Measurements from ENCODE around the gene SERINC4. TPM values are rescaled to one million over a fixed set of nuclear protein-coding genes. Genes with fewer than 3 reads are reported as not detected.
A peak's percentile ranks its signal among the peaks of the same experiment; 100 is the strongest.
"Not testable (repeated sequence)": the region's sequence is repeated elsewhere in the genome, so short reads cannot be mapped to it uniquely, and the experiment has no call there.

Gene SERINC4
- total and polyA plus RNA-seq, 10 of the 15 experiments (the other 5 are each of a cell fraction or from before 2014, with no cell fraction given) = 0.06 to 0.96 (median 0.26) TPM; not detected in 1

DNA sequence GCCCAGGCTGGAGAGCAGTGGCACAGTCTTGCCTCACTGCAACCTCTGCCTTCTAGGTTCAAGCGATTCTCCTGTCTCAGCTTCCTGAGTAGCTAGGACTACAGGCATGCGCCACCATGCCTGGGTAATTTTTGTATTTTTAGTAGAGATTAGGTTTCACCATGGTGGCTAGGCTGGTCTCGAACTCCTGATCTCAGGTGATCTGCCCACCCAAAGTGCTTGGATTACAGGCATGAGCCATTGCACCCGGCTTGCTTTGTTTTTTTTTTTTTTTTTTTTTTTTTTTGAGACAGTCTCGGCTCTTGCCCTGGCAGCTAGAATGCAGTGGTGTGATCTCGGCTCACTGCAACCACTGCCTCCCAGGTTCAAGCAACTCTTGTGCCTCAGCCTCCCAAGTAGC is 32.5 kb upstream of the SERINC4 start:
- not testable (repeated sequence) for FAIRE-seq
- peaks cover 50% of the 10 kb centered on the region for H3K79me2 ChIP-seq (ENCODE audit: control insufficient read depth, insufficient read depth, low read length)
- POLR2A ChIA-PET = interaction anchor here (0.5 to 2.4 kb wide), 7 partner anchors 11 to 816 kb away, joined by 3 to 10 read pairs (median 6); partner anchors contain the start of genes HYPK and SERINC4

DNA sequence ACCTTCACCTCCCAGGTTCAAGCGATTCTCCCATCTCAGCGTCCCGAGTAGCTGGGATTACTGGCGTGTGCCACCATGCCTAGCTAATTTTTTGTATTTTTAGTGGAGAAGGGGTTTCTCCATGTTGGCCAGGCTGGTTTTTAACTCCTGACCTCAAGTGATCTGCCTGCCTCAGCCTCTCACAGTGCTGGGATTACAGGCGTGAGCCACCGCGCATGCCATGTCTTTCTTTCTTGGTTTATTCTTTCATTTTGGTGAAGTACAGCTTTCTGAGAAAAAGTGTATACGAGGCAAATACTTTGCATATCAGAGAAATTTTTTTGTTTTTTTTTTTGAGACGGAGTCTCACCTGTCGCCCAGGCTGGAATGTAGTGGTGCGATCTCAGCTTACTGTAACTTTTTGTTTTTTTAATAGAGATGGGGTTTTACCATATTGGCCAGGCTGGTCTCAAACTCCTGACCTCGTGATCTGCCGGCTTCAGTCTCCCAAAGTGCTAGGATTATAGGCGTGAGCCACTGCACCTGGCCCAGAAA is 31.6 kb upstream of the SERINC4 start:
- ChIA-PET POLR2A (interaction anchor here (0.7 to 2.4 kb wide), 10 partner anchors 9 to 465 kb away, joined by 3 to 10 read pairs (median 4); partner anchors contain the start of genes HYPK and SERINC4), RAD21 (ENCODE audit: unreplicated experiment) (interaction anchor here (0.8 to 3.2 kb wide), 6 partner anchors 16 to 55 kb away, joined by 4 to 17 read pairs (median 6); partner anchors contain the start of gene ELL3), CTCF (interaction anchor here (0.7 to 1.4 kb wide), 6 partner anchors 31 to 838 kb away, joined by 3 to 6 read pairs (median 3); partner anchors contain the start of genes ELL3, HYPK and SERINC4), SMC1A (ENCODE audit: uncharacterized antibody, unreplicated experiment) (interaction anchor here (0.7 to 2.8 kb wide), 10 partner anchors 22 to 116 kb away, joined by 3 to 13 read pairs (median 4); partner anchors contain the start of genes ELL3, HYPK and SERINC4)
- H3K27ac ChIP-seq (ENCODE audit: control insufficient read depth, insufficient read depth); intact Hi-C loops (cut with micrococcal nuclease; ENCODE audit: unreplicated experiment); H4K20me1 ChIP-seq (ENCODE audit: control insufficient read depth, insufficient read depth); in situ Hi-C loops (cut with MboI); H3K4me1 ChIP-seq (ENCODE audit: control insufficient read depth, insufficient read depth, low read length); ATAC-seq; H3K36me3 ChIP-seq (ENCODE audit: control insufficient read depth in 2 of 2, insufficient read depth in 2 of 2, low read length in 1 of 2); DNase-seq (ENCODE audit: low read depth, low spot score); FAIRE-seq; BruUV-seq (replicated peaks); H3K9me3 ChIP-seq (replicated peaks; ENCODE audit: control insufficient read depth, insufficient read depth, low read length); H3K27me3 ChIP-seq (replicated peaks in 1 of 2; ENCODE audit: control insufficient read depth in 2 of 2, insufficient read depth in 2 of 2, low read length in 1 of 2); H3K9ac ChIP-seq (ENCODE audit: control insufficient read depth, insufficient read depth, low read length); H2AFZ ChIP-seq (ENCODE audit: control insufficient read depth, low read depth, low read length): not testable (repeated sequence)
- Histone ChIP-seq H3K4me2 (ENCODE audit: control insufficient read depth, insufficient read depth) (peak overlapping the region; percentile 69), H3K79me2 (ENCODE audit: control insufficient read depth, insufficient read depth, low read length) (peaks cover 59% of the 10 kb centered on the region), H3K4me3 (peak overlapping the region; percentile 13; the same call in 1 of the 2 replicates)
- TF ChIP-seq MLLT1 (IDR thresholded peaks at IDR 0.05) = peak; percentile 97
- 92% methylated on average over 14 of the region's 14 CpGs for WGBS (ENCODE audit: insufficient coverage, insufficient replicate concordance, low lambda C conversion rate, missing lambda C conversion rate)

More for the DNA sequence above, 32.5 kb upstream of the SERINC4 start:
- CTCF ChIA-PET = interaction anchor here (1.0 to 1.5 kb wide), 5 partner anchors 8 to 40 kb away, joined by 3 to 6 read pairs (median 3); partner anchors contain the start of genes HYPK, MFAP1 and SERINC4
- RAD21 ChIA-PET (ENCODE audit: unreplicated experiment) = interaction anchor here (0.5 to 3.2 kb wide), 7 partner anchors 8 to 73 kb away, joined by 3 to 17 read pairs (median 6); partner anchors contain the start of gene ELL3
- in situ Hi-C loops (cut with MboI); H3K27me3 ChIP-seq (replicated peaks in 1 of 2; ENCODE audit: control insufficient read depth in 2 of 2, insufficient read depth in 2 of 2, low read length in 1 of 2); H3K36me3 ChIP-seq (ENCODE audit: control insufficient read depth in 2 of 2, insufficient read depth in 2 of 2, low read length in 1 of 2); ATAC-seq; H3K4me2 ChIP-seq (ENCODE audit: control insufficient read depth, insufficient read depth); H4K20me1 ChIP-seq (ENCODE audit: control insufficient read depth, insufficient read depth); DNase-seq (ENCODE audit: low read depth, low spot score); H3K9ac ChIP-seq (ENCODE audit: control insufficient read depth, insufficient read depth, low read length); H2AFZ ChIP-seq (ENCODE audit: control insufficient read depth, low read depth, low read length); H3K27ac ChIP-seq (ENCODE audit: control insufficient read depth, insufficient read depth); intact Hi-C loops (cut with micrococcal nuclease; ENCODE audit: unreplicated experiment); H3K4me3 ChIP-seq; BruUV-seq (replicated peaks); H3K4me1 ChIP-seq (ENCODE audit: control insufficient read depth, insufficient read depth, low read length); H3K9me3 ChIP-seq (replicated peaks; ENCODE audit: control insufficient read depth, insufficient read depth, low read length): not testable (repeated sequence)
- SMC1A ChIA-PET (ENCODE audit: uncharacterized antibody, unreplicated experiment) = interaction anchor here (1.0 to 2.8 kb wide), 5 partner anchors 12 to 56 kb away, joined by 3 to 13 read pairs (median 4); partner anchors contain the start of genes ELL3 and SERF2
- 79% methylated on average over 5 of the region's 6 CpGs for WGBS (ENCODE audit: insufficient coverage, insufficient replicate concordance, low lambda C conversion rate, missing lambda C conversion rate)

DNA sequence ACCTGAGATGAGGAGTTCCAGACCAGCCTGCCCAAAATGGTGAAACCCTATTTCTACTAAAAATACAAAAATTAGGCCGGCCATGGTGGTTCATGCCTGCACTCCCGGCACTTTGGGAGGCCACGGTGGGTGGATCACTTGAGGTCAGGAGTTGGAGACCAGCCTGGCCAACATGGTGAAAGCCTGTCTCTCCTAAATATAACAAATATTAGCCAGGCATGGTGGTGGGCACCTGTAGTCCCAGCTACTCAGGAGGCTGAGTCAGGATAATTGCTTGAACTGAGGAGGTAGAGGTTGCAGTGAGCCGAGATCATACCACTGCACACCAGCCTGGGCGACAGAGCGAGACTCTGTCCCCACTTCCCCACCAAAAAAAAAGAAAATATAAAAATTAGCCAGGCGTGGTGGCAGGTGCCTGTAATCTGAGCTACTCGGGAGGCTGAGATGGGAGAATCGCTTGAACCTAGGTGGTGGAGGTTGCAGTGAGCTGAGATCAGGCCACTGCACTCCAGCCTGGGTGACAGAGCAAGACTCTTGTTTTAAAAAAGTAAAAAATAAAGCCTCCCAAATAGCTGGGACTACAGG is 30.8 kb upstream of the SERINC4 start:
- ATAC-seq; H3K36me3 ChIP-seq (ENCODE audit: control insufficient read depth in 2 of 2, insufficient read depth in 2 of 2, low read length in 1 of 2); BruUV-seq (replicated peaks); H3K9ac ChIP-seq (ENCODE audit: control insufficient read depth, insufficient read depth, low read length); intact Hi-C loops (cut with micrococcal nuclease; ENCODE audit: unreplicated experiment); DNase-seq (ENCODE audit: low read depth, low spot score); H4K20me1 ChIP-seq (ENCODE audit: control insufficient read depth, insufficient read depth); H3K9me3 ChIP-seq (replicated peaks; ENCODE audit: control insufficient read depth, insufficient read depth, low read length); H3K27me3 ChIP-seq (replicated peaks in 1 of 2; ENCODE audit: control insufficient read depth in 2 of 2, insufficient read depth in 2 of 2, low read length in 1 of 2); in situ Hi-C loops (cut with MboI); H3K4me1 ChIP-seq (ENCODE audit: control insufficient read depth, insufficient read depth, low read length); FAIRE-seq: not testable (repeated sequence)
- peak overlapping the region; percentile 42 for H3K27ac ChIP-seq (ENCODE audit: control insufficient read depth, insufficient read depth)
- 62% methylated on average over 9 of the region's 9 CpGs for WGBS (ENCODE audit: insufficient coverage, insufficient replicate concordance, low lambda C conversion rate, missing lambda C conversion rate)
- ChIA-PET CTCF (interaction anchor here (0.7 to 1.2 kb wide), 4 partner anchors 51 to 839 kb away, joined by 3 read pairs; partner anchors contain the start of gene ELL3), POLR2A (interaction anchor here (0.8 to 2.0 kb wide), 9 partner anchors 9 to 53 kb away, joined by 3 to 10 read pairs (median 4); no protein-coding TSS in a partner anchor), RAD21 (ENCODE audit: unreplicated experiment) (interaction anchor here (1.4 to 3.2 kb wide), 4 partner anchors 21 to 54 kb away, joined by 4 to 17 read pairs (median 8); partner anchors contain the start of gene ELL3), SMC1A (ENCODE audit: uncharacterized antibody, unreplicated experiment) (interaction anchor here (1.2 to 2.8 kb wide), 6 partner anchors 22 to 54 kb away, joined by 3 to 13 read pairs (median 6); partner anchors contain the start of genes ELL3, HYPK and SERINC4)
- H3K79me2 ChIP-seq (ENCODE audit: control insufficient read depth, insufficient read depth, low read length) = peaks cover 62% of the 10 kb centered on the region
- H3K4me2 ChIP-seq (ENCODE audit: control insufficient read depth, insufficient read depth) = peak overlapping the region; percentile 69
- H3K4me3 ChIP-seq = peak overlapping the region; percentile 73
- H2AFZ ChIP-seq (ENCODE audit: control insufficient read depth, low read depth, low read length) = peak overlapping the region; percentile 16; the same call in 1 of the 2 replicates
